Small intestine (tissue), 7 donors: ENCODE results near the gene TBC1D24. TPM values are rescaled to one million over a fixed set of nuclear protein-coding genes. Genes with fewer than 3 reads are reported as not detected.
A peak's percentile ranks its signal among the peaks of the same experiment; 100 is the strongest.
"Not testable (repeated sequence)": the region's sequence is repeated elsewhere in the genome, so short reads cannot be mapped to it uniquely, and the experiment has no call there.

Experiments
- DNase-seq, 2 donors: peaks; one replicate each; pipeline versions ENCODE4 v3.0.0 to v3.0.0-alpha.2; 2013
- FAIRE-seq: peaks from 2 replicates; lab custom pipeline; 2012; peaks lifted over from hg19 to GRCh38; lab: Jason Lieb, UNC
- H3K27ac ChIP-seq, 3 donors: one replicate each; pipeline ENCODE4 v1.5.1; 2013; ENCODE audit warnings: low read length in 2 of 3, mild to moderate bottlenecking in 2 of 3, control low read depth in 1 of 3, inconsistent platforms in 1 of 3, low read depth in 1 of 3, moderate library complexity in 1 of 3
- H3K27me3 ChIP-seq, 3 donors: one replicate each; pipeline ENCODE4 v1.6.1; 2013; ENCODE audit warnings: low read length in 3 of 3, inconsistent platforms in 1 of 3; ENCODE audit not compliant: control insufficient read depth in 3 of 3, insufficient read depth in 3 of 3
- H3K36me3 ChIP-seq, 3 donors: one replicate each; pipeline ENCODE4 v1.6.1; 2013; ENCODE audit warnings: low read length in 3 of 3, inconsistent platforms in 1 of 3, low read depth in 1 of 3, mild to moderate bottlenecking in 1 of 3, moderate library complexity in 1 of 3; ENCODE audit not compliant: control insufficient read depth in 3 of 3, insufficient read depth in 2 of 3
- H3K4me1 ChIP-seq, 3 donors: one replicate each; pipeline ENCODE4 v1.6.1; 2013; ENCODE audit warnings: low read length in 2 of 3, inconsistent platforms in 1 of 3, low read depth in 1 of 3, mild to moderate bottlenecking in 1 of 3, moderate library complexity in 1 of 3; ENCODE audit not compliant: control insufficient read depth in 3 of 3, insufficient read depth in 2 of 3
- H3K4me3 ChIP-seq, 3 donors: one replicate each; pipeline ENCODE4 v1.5.1; 2013; ENCODE audit warnings: low read length in 3 of 3, control low read depth in 1 of 3, inconsistent platforms in 1 of 3, low read depth in 1 of 3, mild to moderate bottlenecking in 1 of 3, moderate library complexity in 1 of 3
- H3K9me3 ChIP-seq, 2 donors: one replicate each; pipeline ENCODE4 v1.6.1; 2013; ENCODE audit warnings: low read depth in 1 of 2, low read length in 1 of 2; ENCODE audit not compliant: control insufficient read depth in 2 of 2, insufficient read depth in 1 of 2
- WGBS, 3 donors: extraction: QIAGEN DNeasy Blood & Tissue Kit; methylation state at CpG; one replicate each; pipeline ENCODE4 v1.1.7; 2013; 5-methylcytosine and 5-hydroxymethylcytosine counted together
- polyA plus RNA-seq, 4 donors: library from polyadenylated mRNA; stranded (reverse) in 3 of 4; unstranded in 1 of 4; fragments of 200-250 nt in 3 of 4; fragments of 120-200 nt in 1 of 4; gene quantifications; one replicate each; pipeline versions ENCODE4 v1.2.1 to v1.2.3, GENCODE V29; 2013
- donor health status: healthy with polysubstance abuse.
- donor health status: control.
- donor health status: control.
- donor health status: Bipolar disorder and iron deficiency.
- donor health status: healthy.

The TBC1D24 gene
- polyA plus RNA-seq, 4 donors: 0.81 to 12.6 (median 3.2) TPM

GRCh38 chr16:2478279-2478678, 3.4 kb downstream of the TBC1D24 start:
- no peak for FAIRE-seq

GRCh38 chr16:2479996-2480395, 5.1 kb downstream of the TBC1D24 start:
- not testable (repeated sequence) for H3K27ac ChIP-seq, FAIRE-seq, H3K4me3 ChIP-seq, H3K27me3 ChIP-seq, H3K9me3 ChIP-seq, DNase-seq
- Histone ChIP-seq H3K36me3 (peaks cover 0 to 33% (median 0%) of the 10 kb centered on the region in 3 donors), H3K4me1 (peaks cover 0 to 26% (median 0%) of the 10 kb centered on the region in 3 donors)
- 93 to 96% (median 95%) methylated on average over 10 of the region's 10 CpGs for WGBS, 3 donors

More at GRCh38 chr16:2478279-2478678, 3.4 kb downstream of the TBC1D24 start:
- no peak overlapping the region for H3K4me3 ChIP-seq
- no peak overlapping the region for H3K27ac ChIP-seq
- H3K27me3 ChIP-seq: peaks cover 0 to 2% (median 0%) of the 10 kb centered on the region in 3 donors
- WGBS, 3 donors: 74 to 80% (median 76%) methylated on average over 8 of the region's 8 CpGs
- peaks cover 0 to 17% (median 0%) of the 10 kb centered on the region in 3 donors for H3K4me1 ChIP-seq
- H3K9me3 ChIP-seq: no peaks in the 10 kb centered on the region
- peaks cover 0 to 33% (median 0%) of the 10 kb centered on the region in 3 donors for H3K36me3 ChIP-seq
- DNase-seq: no peak

- peaks cover 0 to 39% (median 0%) of the 10 kb centered on the region in 3 donors for H3K36me3 ChIP-seq
- DNase-seq (peak in 1 of 2 donors; percentile 81), FAIRE-seq (no peak)
- no peaks in the 10 kb centered on the region for H3K27me3 ChIP-seq
- H3K4me1 ChIP-seq: peaks cover 0 to 27% (median 0%) of the 10 kb centered on the region in 3 donors
- H3K4me3 ChIP-seq: no peak overlapping the region
- H3K9me3 ChIP-seq: no peaks in the 10 kb centered on the region
- 14 to 68% (median 35%) methylated on average over 12 of the region's 12 CpGs for WGBS, 3 donors
- no peak overlapping the region for H3K27ac ChIP-seq
Measured at GRCh38 chr16:2480948-2481347, 6.0 kb downstream of the TBC1D24 start.

- no peak overlapping the region for H3K4me3 ChIP-seq
- no peak for DNase-seq
- H3K9me3 ChIP-seq: no peaks in the 10 kb centered on the region
- H3K27ac ChIP-seq: no peak overlapping the region
- H3K4me1 ChIP-seq: peaks cover 0 to 25% (median 0%) of the 10 kb centered on the region in 3 donors
- WGBS, 3 donors: 67 to 78% (median 73%) methylated on average over 7 of the region's 7 CpGs
- H3K27me3 ChIP-seq: no peaks in the 10 kb centered on the region
- peaks cover 0 to 46% (median 0%) of the 10 kb centered on the region in 3 donors for H3K36me3 ChIP-seq
- no peak for FAIRE-seq
Measured at GRCh38 chr16:2481676-2482075, 6.7 kb downstream of the TBC1D24 start.

GRCh38 chr16:2482249-2482648, 7.3 kb downstream of the TBC1D24 start:
- WGBS, 3 donors: 74 to 82% (median 80%) methylated on average over 13 of the region's 13 CpGs
- Histone ChIP-seq H3K27me3 (no peaks in the 10 kb centered on the region), H3K4me1 (peaks cover 0 to 28% (median 0%) of the 10 kb centered on the region in 3 donors), H3K9me3 (no peaks in the 10 kb centered on the region), H3K36me3 (peaks cover 0 to 51% (median 0%) of the 10 kb centered on the region in 3 donors), H3K4me3 (no peak overlapping the region), H3K27ac (no peak overlapping the region)
- no peak for DNase-seq
- FAIRE-seq: no peak

GRCh38 chr16:2482708-2483534, 8.0 kb downstream of the TBC1D24 start:
- 61 to 87% (median 74%) methylated on average over 30 to 32 of the region's 32 CpGs for WGBS, 3 donors
- Histone ChIP-seq H3K9me3 (no peaks in the 10 kb centered on the region), H3K4me3 (no peak overlapping the region), H3K4me1 (peaks cover 0 to 34% (median 0%) of the 10 kb centered on the region in 3 donors), H3K36me3 (peaks cover 0 to 51% (median 0%) of the 10 kb centered on the region in 3 donors), H3K27me3 (no peaks in the 10 kb centered on the region), H3K27ac (no peak overlapping the region)
- DNase-seq (no peak), FAIRE-seq (no peak)

GRCh38 chr16:2483939-2484897, 9.3 kb downstream of the TBC1D24 start:
- no peak overlapping the region for H3K4me3 ChIP-seq
- whole genome bisulfite sequencing, 3 donors: 93 to 94% (median 94%) methylated on average over 16 of the region's 16 CpGs
- peaks cover 0 to 37% (median 0%) of the 10 kb centered on the region in 3 donors for H3K4me1 ChIP-seq
- no peaks in the 10 kb centered on the region for H3K27me3 ChIP-seq
- H3K27ac ChIP-seq: no peak overlapping the region
- DNase-seq (no peak), FAIRE-seq (no peak)
- no peaks in the 10 kb centered on the region for H3K9me3 ChIP-seq
- peaks cover 0 to 47% (median 0%) of the 10 kb centered on the region in 3 donors for H3K36me3 ChIP-seq
